ENCODE data around the gene NAALADL2. TPM values are rescaled to one million over a fixed set of nuclear protein-coding genes. Genes with fewer than 3 reads are reported as not detected.

NAALADL2 gene
- total RNA-seq, 1 experiment from 2014 or later = 12.8 TPM

- H3K27me3 ChIP-seq (ENCODE audit: insufficient read depth, low read depth) = no peaks in the 10 kb centered on the region
- ChIA-PET CTCF (no interaction called here), POLR2A (ENCODE audit: unreplicated experiment) (no interaction called here)
- no peaks in the 10 kb centered on the region for H3K4me1 ChIP-seq (replicated peaks; ENCODE audit: insufficient read depth)
- no peak overlapping the region for H3K27ac ChIP-seq
- H3F3A ChIP-seq (ENCODE audit: insufficient read depth, low read depth) = no peaks in the 10 kb centered on the region
- no peaks in the 10 kb centered on the region for H3K79me2 ChIP-seq (ENCODE audit: low read depth)
- intact Hi-C loops (cut with micrococcal nuclease; ENCODE audit: unreplicated experiment) = no loop called here
- H4K20me1 ChIP-seq (ENCODE audit: insufficient read depth) = no peaks in the 10 kb centered on the region
- no peak overlapping the region for H3K4me3 ChIP-seq
- no peaks in the 10 kb centered on the region for H3K36me3 ChIP-seq (ENCODE audit: low read depth)
- DNase-seq = no peak
- no TSS peak for BruUV-seq (replicated peaks)
- no peak overlapping the region for H2AFZ ChIP-seq
- H3K4me2 ChIP-seq = no peak overlapping the region
- TF ChIP-seq, protein P1, sequence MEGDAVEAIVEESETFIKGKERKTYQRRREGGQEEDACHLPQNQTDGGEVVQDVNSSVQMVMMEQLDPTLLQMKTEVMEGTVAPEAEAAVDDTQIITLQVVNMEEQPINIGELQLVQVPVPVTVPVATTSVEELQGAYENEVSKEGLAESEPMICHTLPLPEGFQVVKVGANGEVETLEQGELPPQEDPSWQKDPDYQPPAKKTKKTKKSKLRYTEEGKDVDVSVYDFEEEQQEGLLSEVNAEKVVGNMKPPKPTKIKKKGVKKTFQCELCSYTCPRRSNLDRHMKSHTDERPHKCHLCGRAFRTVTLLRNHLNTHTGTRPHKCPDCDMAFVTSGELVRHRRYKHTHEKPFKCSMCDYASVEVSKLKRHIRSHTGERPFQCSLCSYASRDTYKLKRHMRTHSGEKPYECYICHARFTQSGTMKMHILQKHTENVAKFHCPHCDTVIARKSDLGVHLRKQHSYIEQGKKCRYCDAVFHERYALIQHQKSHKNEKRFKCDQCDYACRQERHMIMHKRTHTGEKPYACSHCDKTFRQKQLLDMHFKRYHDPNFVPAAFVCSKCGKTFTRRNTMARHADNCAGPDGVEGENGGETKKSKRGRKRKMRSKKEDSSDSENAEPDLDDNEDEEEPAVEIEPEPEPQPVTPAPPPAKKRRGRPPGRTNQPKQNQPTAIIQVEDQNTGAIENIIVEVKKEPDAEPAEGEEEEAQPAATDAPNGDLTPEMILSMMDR (conservative IDR thresholded peaks at IDR 0.05) = no peak
- H3K9me2 ChIP-seq (ENCODE audit: insufficient read depth) = no peaks in the 10 kb centered on the region
- no peaks in the 10 kb centered on the region for H3K9me3 ChIP-seq (ENCODE audit: insufficient read depth, low read depth)
These were observed 933.1 kb downstream of the NAALADL2 start for GRCh38 chr3:175792245-175792644.

- Histone ChIP-seq H3K9me3 (ENCODE audit: insufficient read depth, low read depth) (no peaks in the 10 kb centered on the region), H4K20me1 (ENCODE audit: insufficient read depth) (no peaks in the 10 kb centered on the region), H3K79me2 (ENCODE audit: low read depth) (no peaks in the 10 kb centered on the region), H3K4me2 (no peak overlapping the region), H3K9me2 (ENCODE audit: insufficient read depth) (no peaks in the 10 kb centered on the region), H2AFZ (no peak overlapping the region), H3F3A (ENCODE audit: insufficient read depth, low read depth) (no peaks in the 10 kb centered on the region), H3K27me3 (ENCODE audit: insufficient read depth, low read depth) (no peaks in the 10 kb centered on the region), H3K27ac (no peak overlapping the region), H3K4me3 (no peak overlapping the region), H3K4me1 (replicated peaks; ENCODE audit: insufficient read depth) (no peaks in the 10 kb centered on the region), H3K36me3 (ENCODE audit: low read depth) (no peaks in the 10 kb centered on the region)
- POLR2A ChIA-PET (ENCODE audit: unreplicated experiment) = no interaction called here
- BruUV-seq (replicated peaks) = no TSS peak
- TF ChIP-seq, protein P1 (conservative IDR thresholded peaks at IDR 0.05) = no peak
- intact Hi-C loops (cut with micrococcal nuclease; ENCODE audit: unreplicated experiment) = no loop called here
- CTCF ChIA-PET = interaction anchor here (0.6 kb wide), 1 partner anchor 245 kb away, joined by 3 read pairs; no protein-coding TSS in a partner anchor
- DNase-seq = no peak
These were observed 939.2 kb downstream of the NAALADL2 start for GRCh38 chr3:175798326-175798725.

DNA sequence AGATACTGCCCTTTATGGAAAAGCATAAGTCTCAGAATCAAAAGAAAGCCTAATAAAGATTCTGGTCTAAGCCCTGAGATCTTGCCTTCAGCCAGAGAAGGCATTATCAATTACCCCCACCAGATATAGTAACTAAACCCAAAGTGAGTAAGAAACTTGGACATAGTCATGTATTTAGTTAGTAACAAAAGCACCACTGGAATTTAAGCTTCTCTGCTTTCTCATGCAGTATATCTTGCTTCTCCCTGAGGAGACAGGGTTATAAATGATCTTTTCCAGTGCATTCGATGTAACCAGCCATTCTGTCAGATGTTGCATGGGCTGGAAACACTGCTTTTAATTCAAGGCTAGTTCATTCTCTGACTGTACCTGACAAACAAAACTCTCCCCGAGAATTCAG lies 946.7 kb downstream of the NAALADL2 start:
- no peaks in the 10 kb centered on the region for H3K36me3 ChIP-seq (ENCODE audit: low read depth)
- no peaks in the 10 kb centered on the region for H3K27me3 ChIP-seq (ENCODE audit: insufficient read depth, low read depth)
- H3F3A ChIP-seq (ENCODE audit: insufficient read depth, low read depth) = no peaks in the 10 kb centered on the region
- H3K4me2 ChIP-seq = no peak overlapping the region
- no TSS peak for BruUV-seq (replicated peaks)
- H3K9me2 ChIP-seq (ENCODE audit: insufficient read depth) = no peaks in the 10 kb centered on the region; the same call in 1 of the 2 replicates
- no peak overlapping the region for H3K27ac ChIP-seq
- TF ChIP-seq, protein P1 (conservative IDR thresholded peaks at IDR 0.05) = no peak
- TF ChIP-seq EZH2 (IDR thresholded peaks at IDR 0.05; ENCODE audit: low read depth) = no peak
- peak overlapping the region; percentile 22; the same call in 1 of the 2 replicates for H2AFZ ChIP-seq
- no peaks in the 10 kb centered on the region for H3K9me3 ChIP-seq (ENCODE audit: insufficient read depth, low read depth)
- ChIA-PET CTCF (no interaction called here), POLR2A (ENCODE audit: unreplicated experiment) (no interaction called here)
- H3K79me2 ChIP-seq (ENCODE audit: low read depth) = no peaks in the 10 kb centered on the region
- no peak overlapping the region for H3K4me3 ChIP-seq
- H4K20me1 ChIP-seq (ENCODE audit: insufficient read depth) = no peaks in the 10 kb centered on the region
- intact Hi-C loops (cut with micrococcal nuclease; ENCODE audit: unreplicated experiment) = no loop called here
- H3K4me1 ChIP-seq (replicated peaks; ENCODE audit: insufficient read depth) = no peaks in the 10 kb centered on the region
- DNase-seq = no peak
